Uterus (tissue), 2 donors: ENCODE measurements around the gene NFX1.
"Not testable (repeated sequence)": the region's sequence is repeated elsewhere in the genome, so short reads cannot be mapped to it uniquely, and the experiment has no call there.

Experiments
- POLR2A ChIP-seq, 2 donors: fragments of 450-650 bp; IDR thresholded peaks; one replicate each; pipeline ENCODE4 v1.6.1; 2016; ENCODE audit warnings: antibody characterized with exemption in 2 of 2, mild to moderate bottlenecking in 1 of 2, moderate library complexity in 1 of 2
- TF ChIP-seq, protein P1 (sequence below), 4 experiments: fragments of 200-600 bp in 2 of 4; fragments of 450-650 bp in 2 of 4; sonication (generic) in 2 of 4; IDR thresholded peaks; one replicate each; pipeline ENCODE4 v1.5.1; 2016 to 2019; ENCODE audit warnings: antibody characterized with exemption in 4 of 4, mild to moderate bottlenecking in 2 of 4, moderate library complexity in 1 of 4

DNA sequence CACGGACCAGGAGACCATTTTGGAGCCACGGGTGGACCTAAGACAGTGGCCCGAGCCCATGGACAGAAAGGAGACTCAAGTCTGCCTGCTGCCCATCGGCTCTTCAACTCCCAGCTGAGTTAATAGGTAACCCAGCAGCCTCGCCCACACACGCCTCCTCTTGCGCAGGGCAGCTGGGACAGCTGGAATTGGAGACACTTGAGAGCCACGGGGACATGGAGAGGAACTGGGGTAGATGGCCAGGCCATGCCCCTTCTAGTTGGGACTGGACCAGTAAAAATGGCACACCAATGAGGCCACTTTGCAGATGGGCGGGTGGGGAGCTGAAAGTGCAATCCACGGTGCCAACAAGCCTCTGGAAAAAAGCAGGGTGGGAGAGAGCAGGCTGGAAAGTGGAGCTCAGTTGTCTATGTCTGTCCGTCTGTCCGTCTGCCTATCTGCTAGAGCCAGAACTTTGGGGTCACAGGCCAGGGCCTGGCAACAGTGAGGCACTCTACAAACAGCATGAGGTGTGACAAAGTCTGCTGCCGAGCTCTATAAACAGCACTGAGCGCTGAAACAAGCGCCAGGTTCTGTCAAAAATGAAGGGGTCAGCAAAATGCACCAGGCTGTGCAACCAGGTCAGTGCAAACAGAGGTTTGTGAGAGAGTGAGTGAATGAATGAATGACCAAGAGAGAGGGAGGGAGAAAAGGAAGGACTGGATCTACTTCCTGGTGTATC is 105.0 kb downstream of the NFX1 start:
- TF ChIP-seq, protein P1, sequence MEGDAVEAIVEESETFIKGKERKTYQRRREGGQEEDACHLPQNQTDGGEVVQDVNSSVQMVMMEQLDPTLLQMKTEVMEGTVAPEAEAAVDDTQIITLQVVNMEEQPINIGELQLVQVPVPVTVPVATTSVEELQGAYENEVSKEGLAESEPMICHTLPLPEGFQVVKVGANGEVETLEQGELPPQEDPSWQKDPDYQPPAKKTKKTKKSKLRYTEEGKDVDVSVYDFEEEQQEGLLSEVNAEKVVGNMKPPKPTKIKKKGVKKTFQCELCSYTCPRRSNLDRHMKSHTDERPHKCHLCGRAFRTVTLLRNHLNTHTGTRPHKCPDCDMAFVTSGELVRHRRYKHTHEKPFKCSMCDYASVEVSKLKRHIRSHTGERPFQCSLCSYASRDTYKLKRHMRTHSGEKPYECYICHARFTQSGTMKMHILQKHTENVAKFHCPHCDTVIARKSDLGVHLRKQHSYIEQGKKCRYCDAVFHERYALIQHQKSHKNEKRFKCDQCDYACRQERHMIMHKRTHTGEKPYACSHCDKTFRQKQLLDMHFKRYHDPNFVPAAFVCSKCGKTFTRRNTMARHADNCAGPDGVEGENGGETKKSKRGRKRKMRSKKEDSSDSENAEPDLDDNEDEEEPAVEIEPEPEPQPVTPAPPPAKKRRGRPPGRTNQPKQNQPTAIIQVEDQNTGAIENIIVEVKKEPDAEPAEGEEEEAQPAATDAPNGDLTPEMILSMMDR (IDR thresholded peaks at IDR 0.05), result not testable (repeated sequence)
- not testable (repeated sequence) for TF ChIP-seq POLR2A (IDR thresholded peaks at IDR 0.05)
